ENCODE measurements around the gene LIMS3. TPM values are rescaled to one million over a fixed set of nuclear protein-coding genes. Genes with fewer than 3 reads are reported as not detected.
"Not testable (repeated sequence)": the region's sequence is repeated elsewhere in the genome, so short reads cannot be mapped to it uniquely, and the experiment has no call there.

Gene LIMS3
- polyA plus RNA-seq, 1 donor, result 2.2 TPM

- not testable (repeated sequence) for H3K27ac ChIP-seq (ENCODE audit: low read length); DNase-seq; H3K36me3 ChIP-seq (ENCODE audit: control insufficient read depth, insufficient read depth, low read length); H3K27me3 ChIP-seq (ENCODE audit: control insufficient read depth, insufficient read depth, low read length); H3K4me3 ChIP-seq (ENCODE audit: low read length); H3K9me3 ChIP-seq (ENCODE audit: control insufficient read depth, low read depth, low read length); H3K4me1 ChIP-seq (ENCODE audit: control insufficient read depth, insufficient read depth, low read length)
- WGBS (ENCODE audit: insufficient coverage, low lambda C conversion rate), result no CpG with 5 or more reads among the region's 3 CpGs
Observed at GRCh38 chr2:109895090-109895869, 3.2 kb upstream of the LIMS3 start.

GRCh38 chr2:109896212-109896611 lies 2.3 kb upstream of the LIMS3 start:
- not testable (repeated sequence) for DNase-seq; H3K9me3 ChIP-seq (ENCODE audit: control insufficient read depth, low read depth, low read length); H3K36me3 ChIP-seq (ENCODE audit: control insufficient read depth, insufficient read depth, low read length); H3K4me3 ChIP-seq (ENCODE audit: low read length); H3K27ac ChIP-seq (ENCODE audit: low read length); H3K4me1 ChIP-seq (ENCODE audit: control insufficient read depth, insufficient read depth, low read length); H3K27me3 ChIP-seq (ENCODE audit: control insufficient read depth, insufficient read depth, low read length)
- WGBS (ENCODE audit: insufficient coverage, low lambda C conversion rate), result no CpG with 5 or more reads among the region's 4 CpGs

- H3K9me3 ChIP-seq (ENCODE audit: control insufficient read depth, low read depth, low read length); H3K27me3 ChIP-seq (ENCODE audit: control insufficient read depth, insufficient read depth, low read length); H3K27ac ChIP-seq (ENCODE audit: low read length); DNase-seq; H3K4me1 ChIP-seq (ENCODE audit: control insufficient read depth, insufficient read depth, low read length); H3K4me3 ChIP-seq (ENCODE audit: low read length); H3K36me3 ChIP-seq (ENCODE audit: control insufficient read depth, insufficient read depth, low read length): not testable (repeated sequence)
- WGBS (ENCODE audit: insufficient coverage, low lambda C conversion rate), result no CpG with 5 or more reads among the region's 8 CpGs
Observed at GRCh38 chr2:109897769-109898461, 573 bp upstream of the LIMS3 start.

- H3K36me3 ChIP-seq (ENCODE audit: control insufficient read depth, insufficient read depth, low read length); H3K4me1 ChIP-seq (ENCODE audit: control insufficient read depth, insufficient read depth, low read length); H3K4me3 ChIP-seq (ENCODE audit: low read length); DNase-seq; H3K9me3 ChIP-seq (ENCODE audit: control insufficient read depth, low read depth, low read length); H3K27ac ChIP-seq (ENCODE audit: low read length); H3K27me3 ChIP-seq (ENCODE audit: control insufficient read depth, insufficient read depth, low read length): not testable (repeated sequence)
- no CpG with 5 or more reads among the region's 8 CpGs for WGBS (ENCODE audit: insufficient coverage, low lambda C conversion rate)
Observed at GRCh38 chr2:109905796-109906195, 7.3 kb downstream of the LIMS3 start.

- not testable (repeated sequence) for DNase-seq; H3K36me3 ChIP-seq (ENCODE audit: control insufficient read depth, insufficient read depth, low read length); H3K4me1 ChIP-seq (ENCODE audit: control insufficient read depth, insufficient read depth, low read length); H3K27ac ChIP-seq (ENCODE audit: low read length); H3K27me3 ChIP-seq (ENCODE audit: control insufficient read depth, insufficient read depth, low read length); H3K9me3 ChIP-seq (ENCODE audit: control insufficient read depth, low read depth, low read length); H3K4me3 ChIP-seq (ENCODE audit: low read length)
- no CpG with 5 or more reads among the region's 2 CpGs for WGBS (ENCODE audit: insufficient coverage, low lambda C conversion rate)
Observed at GRCh38 chr2:109908626-109909025, 10.1 kb downstream of the LIMS3 start.

- not testable (repeated sequence) for H3K27ac ChIP-seq (ENCODE audit: low read length); DNase-seq; H3K4me3 ChIP-seq (ENCODE audit: low read length); H3K4me1 ChIP-seq (ENCODE audit: control insufficient read depth, insufficient read depth, low read length); H3K36me3 ChIP-seq (ENCODE audit: control insufficient read depth, insufficient read depth, low read length); H3K9me3 ChIP-seq (ENCODE audit: control insufficient read depth, low read depth, low read length); H3K27me3 ChIP-seq (ENCODE audit: control insufficient read depth, insufficient read depth, low read length)
Observed at GRCh38 chr2:109910789-109911188, 12.3 kb downstream of the LIMS3 start.

- not testable (repeated sequence) for H3K27me3 ChIP-seq (ENCODE audit: control insufficient read depth, insufficient read depth, low read length); DNase-seq; H3K27ac ChIP-seq (ENCODE audit: low read length); H3K4me1 ChIP-seq (ENCODE audit: control insufficient read depth, insufficient read depth, low read length); H3K36me3 ChIP-seq (ENCODE audit: control insufficient read depth, insufficient read depth, low read length); H3K9me3 ChIP-seq (ENCODE audit: control insufficient read depth, low read depth, low read length); H3K4me3 ChIP-seq (ENCODE audit: low read length)
- no CpG with 5 or more reads among the region's 2 CpGs for WGBS (ENCODE audit: insufficient coverage, low lambda C conversion rate)
Observed at GRCh38 chr2:109913911-109914310, 15.4 kb downstream of the LIMS3 start.

GRCh38 chr2:109914552-109914951 lies 16.1 kb downstream of the LIMS3 start:
- H3K27ac ChIP-seq (ENCODE audit: low read length); H3K4me1 ChIP-seq (ENCODE audit: control insufficient read depth, insufficient read depth, low read length); DNase-seq; H3K9me3 ChIP-seq (ENCODE audit: control insufficient read depth, low read depth, low read length); H3K4me3 ChIP-seq (ENCODE audit: low read length); H3K36me3 ChIP-seq (ENCODE audit: control insufficient read depth, insufficient read depth, low read length); H3K27me3 ChIP-seq (ENCODE audit: control insufficient read depth, insufficient read depth, low read length): not testable (repeated sequence)
- WGBS (ENCODE audit: insufficient coverage, low lambda C conversion rate), result no CpG with 5 or more reads among the region's 7 CpGs

GRCh38 chr2:109915830-109916229 lies 17.3 kb downstream of the LIMS3 start:
- DNase-seq; H3K36me3 ChIP-seq (ENCODE audit: control insufficient read depth, insufficient read depth, low read length); H3K27me3 ChIP-seq (ENCODE audit: control insufficient read depth, insufficient read depth, low read length); H3K4me3 ChIP-seq (ENCODE audit: low read length); H3K27ac ChIP-seq (ENCODE audit: low read length); H3K4me1 ChIP-seq (ENCODE audit: control insufficient read depth, insufficient read depth, low read length); H3K9me3 ChIP-seq (ENCODE audit: control insufficient read depth, low read depth, low read length): not testable (repeated sequence)
- no CpG with 5 or more reads among the region's 5 CpGs for WGBS (ENCODE audit: insufficient coverage, low lambda C conversion rate)

- H3K27ac ChIP-seq (ENCODE audit: low read length); H3K27me3 ChIP-seq (ENCODE audit: control insufficient read depth, insufficient read depth, low read length); H3K36me3 ChIP-seq (ENCODE audit: control insufficient read depth, insufficient read depth, low read length); H3K4me3 ChIP-seq (ENCODE audit: low read length); H3K4me1 ChIP-seq (ENCODE audit: control insufficient read depth, insufficient read depth, low read length); DNase-seq; H3K9me3 ChIP-seq (ENCODE audit: control insufficient read depth, low read depth, low read length): not testable (repeated sequence)
- WGBS (ENCODE audit: insufficient coverage, low lambda C conversion rate), result no CpG with 5 or more reads among the region's 2 CpGs
Observed at GRCh38 chr2:109920162-109920561, 21.7 kb downstream of the LIMS3 start.
